NCI-H2196 (cell line): ENCODE measurements around the gene BGLAP.

Experiments used
- DNase-seq: peaks from one replicate; lab custom pipeline; 2025; ENCODE audit not compliant: unreplicated experiment; lab: John Stamatoyannopoulos, UW

Gene BGLAP

GRCh38 chr1:156291226-156292061 lies 49.5 kb downstream of the BGLAP start:
- peak; percentile 56 for DNase-seq
